Inflammatory macrophage (primary cell): ENCODE measurements around the gene IL1RAPL2.
"Not testable (repeated sequence)": the region's sequence is repeated elsewhere in the genome, so short reads cannot be mapped to it uniquely, and the experiment has no call there.

Source experiments
- DNase-seq, 2 donors: peaks; one replicate each; pipeline ENCODE4 v3.0.0-alpha.2; 2020 to 2022

Gene IL1RAPL2

GRCh38 chrX:104677517-104677916, 111.5 kb downstream of the IL1RAPL2 start:
- DNase-seq, result not testable (repeated sequence)

GRCh38 chrX:104679175-104679574, 113.2 kb downstream of the IL1RAPL2 start:
- no peak for DNase-seq

- DNase-seq, result no peak
Observed at GRCh38 chrX:104681214-104681613, 115.2 kb downstream of the IL1RAPL2 start.

GRCh38 chrX:104684077-104684476, 118.1 kb downstream of the IL1RAPL2 start:
- no peak for DNase-seq

- no peak for DNase-seq
Observed at GRCh38 chrX:104695593-104695992, 129.6 kb downstream of the IL1RAPL2 start.

- no peak for DNase-seq
Observed at GRCh38 chrX:104696667-104697066, 130.7 kb downstream of the IL1RAPL2 start.

- no peak for DNase-seq
Observed at GRCh38 chrX:104697294-104697693, 131.3 kb downstream of the IL1RAPL2 start.

GRCh38 chrX:104707042-104707441, 141.0 kb downstream of the IL1RAPL2 start:
- no peak for DNase-seq

GRCh38 chrX:104707572-104707971, 141.6 kb downstream of the IL1RAPL2 start:
- DNase-seq, result no peak

GRCh38 chrX:104712515-104712914, 146.5 kb downstream of the IL1RAPL2 start:
- no peak for DNase-seq

GRCh38 chrX:104721854-104722253, 155.9 kb downstream of the IL1RAPL2 start:
- no peak for DNase-seq

- DNase-seq, result no peak
Observed at GRCh38 chrX:104728456-104728855, 162.5 kb downstream of the IL1RAPL2 start.

GRCh38 chrX:104742355-104742754, 176.4 kb downstream of the IL1RAPL2 start:
- no peak for DNase-seq

- no peak for DNase-seq
Observed at GRCh38 chrX:104745152-104745551, 179.2 kb downstream of the IL1RAPL2 start.

GRCh38 chrX:104749951-104750610, 184.1 kb downstream of the IL1RAPL2 start:
- DNase-seq, result no peak

GRCh38 chrX:104762641-104763040, 196.6 kb downstream of the IL1RAPL2 start:
- no peak for DNase-seq

- DNase-seq, result no peak
Observed at GRCh38 chrX:104789784-104790183, 223.8 kb downstream of the IL1RAPL2 start.

- DNase-seq, result no peak
Observed at GRCh38 chrX:104795804-104796203, 229.8 kb downstream of the IL1RAPL2 start.

- DNase-seq, result no peak
Observed at GRCh38 chrX:104803219-104803618, 237.2 kb downstream of the IL1RAPL2 start.

- DNase-seq, result no peak
Observed at GRCh38 chrX:104806346-104806745, 240.3 kb downstream of the IL1RAPL2 start.

GRCh38 chrX:104833401-104833800, 267.4 kb downstream of the IL1RAPL2 start:
- no peak for DNase-seq

- no peak for DNase-seq
Observed at GRCh38 chrX:104842646-104843045, 276.6 kb downstream of the IL1RAPL2 start.

- no peak for DNase-seq
Observed at GRCh38 chrX:104852241-104852640, 286.2 kb downstream of the IL1RAPL2 start.

- DNase-seq, result no peak
Observed at GRCh38 chrX:104854188-104854587, 288.2 kb downstream of the IL1RAPL2 start.

- no peak for DNase-seq
Observed at GRCh38 chrX:104854790-104855340, 288.9 kb downstream of the IL1RAPL2 start.
